Panc1 (cell line): ENCODE data around the gene PTDSS2. TPM values are rescaled to one million over a fixed set of nuclear protein-coding genes. Genes with fewer than 3 reads are reported as not detected.

Experiments used
- ATAC-seq: fragments of 200-7000 bp; cut with Tn5 transposase; 2 replicates; pipeline ENCODE4 v1.9.1; 2020; ENCODE audit warnings: mild to moderate bottlenecking, moderate library complexity
- BruUV-seq: library from RNA; stranded (reverse); fragments of 400-500 nt; replicated peaks from 2 replicates; lab custom pipeline; 2021; lab: Mats Ljungman, UMichigan
- CTCF ChIA-PET: fragments of 300-600 bp; sonication (Branson Sonifier 250); formaldehyde crosslinking; loops from one replicate; lab custom pipeline; 2022; ENCODE audit warnings: antibody characterized with exemption; lab: Charles Lee
- POLR2A ChIA-PET: fragments of 300-600 bp; sonication (Branson Sonifier 250); formaldehyde crosslinking; loops from one replicate; lab custom pipeline; 2022; ENCODE audit warnings: antibody characterized with exemption; lab: Charles Lee
- DNase-seq: peaks from one replicate; pipeline ENCODE4 v3.0.0-alpha.2; 2010; ENCODE audit warnings: low read depth, low spot score
- H3K27ac ChIP-seq: 2 replicates; pipeline ENCODE4 v1.5.1; 2011; ENCODE audit warnings: mild to moderate bottlenecking, low read length, inconsistent platforms
- H3K27me3 ChIP-seq: fragments of 200-500 bp; sonication (Bioruptor generic); 2 replicates; pipeline ENCODE4 v1.6.0; 2014; ENCODE audit warnings: low read length, inconsistent platforms; ENCODE audit not compliant: control insufficient read depth, insufficient read depth
- H3K36me3 ChIP-seq: fragments of 200-500 bp; sonication (Bioruptor generic); 2 replicates; pipeline ENCODE4 v1.5.1; 2014; ENCODE audit warnings: inconsistent platforms, mild to moderate bottlenecking, low read length, moderate library complexity; ENCODE audit not compliant: control insufficient read depth, insufficient read depth
- H3K4me1 ChIP-seq: 2 replicates; pipeline ENCODE4 v1.5.1; 2011; ENCODE audit warnings: inconsistent platforms, mild to moderate bottlenecking, low read length, moderate library complexity; ENCODE audit not compliant: control insufficient read depth, insufficient read depth
- H3K4me3 ChIP-seq, 2 experiments: 2 replicates each; pipeline ENCODE4 v1.5.1; 2011 to 2012; ENCODE audit warnings: low read depth in 2 of 2, low read length in 2 of 2, mild to moderate bottlenecking in 2 of 2, inconsistent platforms in 1 of 2, moderate library complexity in 1 of 2
- H3K9me3 ChIP-seq: fragments of 200-500 bp; sonication (Bioruptor generic); 2 replicates; pipeline ENCODE4 v1.5.1; 2014; ENCODE audit warnings: low read depth, mild to moderate bottlenecking, inconsistent platforms, low read length, moderate library complexity; ENCODE audit not compliant: control insufficient read depth, insufficient read depth
- POLR2AphosphoS5 ChIP-seq: IDR thresholded peaks from 2 replicates; pipeline ENCODE4 v1.6.1; 2012; ENCODE audit warnings: mild to moderate bottlenecking, low read depth, low read length, moderate library complexity
- SIN3A ChIP-seq: IDR thresholded peaks from 2 replicates; pipeline ENCODE4 v1.6.1; 2012; ENCODE audit warnings: low read depth, mild to moderate bottlenecking, low read length, moderate library complexity, borderline replicate concordance; ENCODE audit not compliant: insufficient read depth
- TCF7L2 ChIP-seq: IDR thresholded peaks from 2 replicates; pipeline ENCODE4 v1.6.1; 2011; ENCODE audit warnings: mild to moderate bottlenecking, low read depth, low read length, inconsistent platforms
- in situ Hi-C: cut with HindIII; loops from 2 replicates; pipeline ENCODE4 v1.10.0; 2016; ENCODE audit warnings: low sequenced_read_pairs, low pct_unique_long_range_greater_than_20kb
- intact Hi-C: fragments of 100-400 bp; cut with micrococcal nuclease; formaldehyde crosslinking; loops from one replicate; pipeline ENCODE4 v1.10.0; 2022; ENCODE audit not compliant: unreplicated experiment
- total RNA-seq: library from RNA; stranded (reverse); gene quantifications from one replicate; pipeline ENCODE4 v1.2.1, GENCODE V29; 2021; ENCODE audit not compliant: unreplicated experiment
- TF ChIP-seq, protein P1 (sequence below), 2 experiments: IDR thresholded peaks; 2 replicates each; pipeline ENCODE4 v1.6.1; 2011 to 2012; ENCODE audit warnings: low read depth in 2 of 2, control low read depth in 1 of 2, low read length in 1 of 2, mild to moderate bottlenecking in 1 of 2, moderate library complexity in 1 of 2; ENCODE audit not compliant: insufficient read depth in 1 of 2
- TF ChIP-seq, protein P2 (sequence below): fragments of 450-650 bp; IDR thresholded peaks from 2 replicates; pipeline ENCODE4 v1.5.1; 2017; ENCODE audit warnings: mild to moderate bottlenecking

PTDSS2 gene
- total RNA-seq, 1 experiment from 2014 or later, result 103 TPM

DNA sequence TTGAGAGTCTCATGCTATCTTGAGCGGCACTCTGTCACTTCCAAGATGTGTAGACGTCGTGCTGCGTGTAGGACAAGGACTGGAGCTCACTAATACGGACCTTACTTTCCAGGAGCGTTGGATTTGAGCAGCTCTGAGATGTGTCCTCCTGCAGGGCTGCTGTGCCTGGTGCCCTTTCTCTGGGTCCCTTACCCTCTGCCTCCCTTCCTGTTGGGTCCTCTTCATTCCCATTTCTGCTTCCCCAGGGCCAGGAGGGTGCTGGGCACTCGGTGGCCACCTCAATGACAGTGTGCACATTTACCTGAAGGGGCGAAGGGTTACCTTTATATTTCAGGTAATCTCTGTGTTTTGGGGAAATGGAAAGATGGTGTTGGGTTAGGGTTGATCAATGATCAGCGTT is 4.0 kb downstream of the PTDSS2 start:
- H3K4me3 ChIP-seq, result no peak overlapping the region
- H3K4me1 ChIP-seq, result peaks cover 16% of the 10 kb centered on the region
- no TSS peak for BruUV-seq
- no peaks in the 10 kb centered on the region for H3K27me3 ChIP-seq
- H3K9me3 ChIP-seq, result no peaks in the 10 kb centered on the region
- TF ChIP-seq SIN3A (no peak), TCF7L2 (no peak), POLR2AphosphoS5 (no peak)
- TF ChIP-seq, protein P1, sequence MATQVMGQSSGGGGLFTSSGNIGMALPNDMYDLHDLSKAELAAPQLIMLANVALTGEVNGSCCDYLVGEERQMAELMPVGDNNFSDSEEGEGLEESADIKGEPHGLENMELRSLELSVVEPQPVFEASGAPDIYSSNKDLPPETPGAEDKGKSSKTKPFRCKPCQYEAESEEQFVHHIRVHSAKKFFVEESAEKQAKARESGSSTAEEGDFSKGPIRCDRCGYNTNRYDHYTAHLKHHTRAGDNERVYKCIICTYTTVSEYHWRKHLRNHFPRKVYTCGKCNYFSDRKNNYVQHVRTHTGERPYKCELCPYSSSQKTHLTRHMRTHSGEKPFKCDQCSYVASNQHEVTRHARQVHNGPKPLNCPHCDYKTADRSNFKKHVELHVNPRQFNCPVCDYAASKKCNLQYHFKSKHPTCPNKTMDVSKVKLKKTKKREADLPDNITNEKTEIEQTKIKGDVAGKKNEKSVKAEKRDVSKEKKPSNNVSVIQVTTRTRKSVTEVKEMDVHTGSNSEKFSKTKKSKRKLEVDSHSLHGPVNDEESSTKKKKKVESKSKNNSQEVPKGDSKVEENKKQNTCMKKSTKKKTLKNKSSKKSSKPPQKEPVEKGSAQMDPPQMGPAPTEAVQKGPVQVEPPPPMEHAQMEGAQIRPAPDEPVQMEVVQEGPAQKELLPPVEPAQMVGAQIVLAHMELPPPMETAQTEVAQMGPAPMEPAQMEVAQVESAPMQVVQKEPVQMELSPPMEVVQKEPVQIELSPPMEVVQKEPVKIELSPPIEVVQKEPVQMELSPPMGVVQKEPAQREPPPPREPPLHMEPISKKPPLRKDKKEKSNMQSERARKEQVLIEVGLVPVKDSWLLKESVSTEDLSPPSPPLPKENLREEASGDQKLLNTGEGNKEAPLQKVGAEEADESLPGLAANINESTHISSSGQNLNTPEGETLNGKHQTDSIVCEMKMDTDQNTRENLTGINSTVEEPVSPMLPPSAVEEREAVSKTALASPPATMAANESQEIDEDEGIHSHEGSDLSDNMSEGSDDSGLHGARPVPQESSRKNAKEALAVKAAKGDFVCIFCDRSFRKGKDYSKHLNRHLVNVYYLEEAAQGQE (IDR thresholded peaks at IDR 0.05; ENCODE audit: insufficient read depth in 1 of 2, low read depth in 2 of 2, low read length in 1 of 2), result no peak
- TF ChIP-seq, protein P2, sequence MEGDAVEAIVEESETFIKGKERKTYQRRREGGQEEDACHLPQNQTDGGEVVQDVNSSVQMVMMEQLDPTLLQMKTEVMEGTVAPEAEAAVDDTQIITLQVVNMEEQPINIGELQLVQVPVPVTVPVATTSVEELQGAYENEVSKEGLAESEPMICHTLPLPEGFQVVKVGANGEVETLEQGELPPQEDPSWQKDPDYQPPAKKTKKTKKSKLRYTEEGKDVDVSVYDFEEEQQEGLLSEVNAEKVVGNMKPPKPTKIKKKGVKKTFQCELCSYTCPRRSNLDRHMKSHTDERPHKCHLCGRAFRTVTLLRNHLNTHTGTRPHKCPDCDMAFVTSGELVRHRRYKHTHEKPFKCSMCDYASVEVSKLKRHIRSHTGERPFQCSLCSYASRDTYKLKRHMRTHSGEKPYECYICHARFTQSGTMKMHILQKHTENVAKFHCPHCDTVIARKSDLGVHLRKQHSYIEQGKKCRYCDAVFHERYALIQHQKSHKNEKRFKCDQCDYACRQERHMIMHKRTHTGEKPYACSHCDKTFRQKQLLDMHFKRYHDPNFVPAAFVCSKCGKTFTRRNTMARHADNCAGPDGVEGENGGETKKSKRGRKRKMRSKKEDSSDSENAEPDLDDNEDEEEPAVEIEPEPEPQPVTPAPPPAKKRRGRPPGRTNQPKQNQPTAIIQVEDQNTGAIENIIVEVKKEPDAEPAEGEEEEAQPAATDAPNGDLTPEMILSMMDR, result no peak
- ChIA-PET CTCF (interaction anchor here (1.8 kb wide), 1 partner anchor 19 kb away, joined by 5 read pairs; no protein-coding TSS in a partner anchor), POLR2A (no interaction called here)
- H3K36me3 ChIP-seq, result peaks cover 5% of the 10 kb centered on the region; the same call in 1 of the 2 replicates
- in situ Hi-C loops, result no loop called here
- H3K27ac ChIP-seq, result no peak overlapping the region
- DNase-seq (no peak), ATAC-seq (no peak)
- intact Hi-C loops, result loop anchor here (5.0 kb wide), 1 partner anchor 63 kb away; no protein-coding TSS in a partner anchor

DNA sequence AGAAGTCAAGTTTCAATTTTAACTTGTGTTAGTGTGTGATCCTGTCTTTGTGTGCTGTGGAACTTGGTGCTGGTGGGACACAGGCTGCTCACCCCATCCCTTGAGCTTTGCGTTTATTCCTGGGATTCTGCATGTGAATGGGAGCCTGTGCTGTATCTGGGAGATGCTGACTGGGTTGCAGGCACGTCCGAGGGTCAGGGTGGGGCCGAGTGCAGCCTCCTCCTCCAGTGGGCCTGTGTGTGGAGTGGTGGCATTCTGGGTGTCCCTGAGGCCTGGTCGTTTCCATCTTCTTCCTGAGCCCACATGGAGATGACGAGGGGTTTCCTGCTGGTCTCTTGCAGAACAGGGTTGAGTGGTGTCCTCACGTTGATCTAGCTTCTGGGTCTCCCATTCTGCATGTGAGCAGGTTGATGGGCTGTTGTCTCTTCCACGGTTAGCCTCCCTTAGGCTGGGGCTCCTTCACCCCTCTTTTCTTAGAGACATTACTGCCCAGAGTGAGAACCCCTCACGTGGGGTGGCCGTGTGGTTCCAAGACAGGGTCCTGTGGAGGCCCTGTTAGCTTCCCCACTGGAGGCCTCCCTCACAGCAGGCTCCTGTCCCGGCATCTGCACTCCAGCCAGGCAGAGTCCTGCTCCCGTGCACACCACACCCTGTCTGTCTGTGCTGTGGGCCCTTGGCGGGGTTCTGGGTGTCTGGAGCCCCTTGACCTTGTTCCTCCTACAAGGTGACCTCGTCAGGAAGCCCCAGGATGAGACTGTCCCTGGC is 4.9 kb downstream of the PTDSS2 start:
- peaks cover 16% of the 10 kb centered on the region for H3K4me1 ChIP-seq
- no peak overlapping the region for H3K4me3 ChIP-seq
- H3K9me3 ChIP-seq, result no peaks in the 10 kb centered on the region
- no peak for DNase-seq
- no peak overlapping the region for H3K27ac ChIP-seq
- H3K27me3 ChIP-seq, result no peaks in the 10 kb centered on the region
- ChIA-PET POLR2A (no interaction called here), CTCF (no interaction called here)
- in situ Hi-C loops (no loop called here), intact Hi-C loops (loop anchor here (5.0 kb wide), 1 partner anchor 62 kb away; no protein-coding TSS in a partner anchor)
- BruUV-seq, result no TSS peak
- ATAC-seq, result no peak
- TF ChIP-seq, protein P1 (IDR thresholded peaks at IDR 0.05; ENCODE audit: insufficient read depth in 1 of 2, low read depth in 2 of 2, low read length in 1 of 2), result no peak
- TF ChIP-seq, protein P2, result no peak
- TF ChIP-seq TCF7L2, result no peak
- no peak for TF ChIP-seq POLR2AphosphoS5
- TF ChIP-seq SIN3A, result no peak
- peaks cover 5% of the 10 kb centered on the region; the same call in 1 of the 2 replicates for H3K36me3 ChIP-seq
